Upper lobe of left lung (tissue), 6 donors: ENCODE data around the gene RALGAPA2. TPM values are rescaled to one million over a fixed set of nuclear protein-coding genes. Genes with fewer than 3 reads are reported as not detected.

ENCODE experiments used
- ATAC-seq, 2 donors: fragments of 200-7000 bp; cut with Tn5 transposase; one replicate each; pipeline ENCODE4 v1.9.1; 2022; ENCODE audit warnings: mild to moderate bottlenecking in 2 of 2, moderate library complexity in 2 of 2; ENCODE audit not compliant: low FRiP score in 2 of 2
- DNase-seq, 2 donors: peaks; one replicate each; pipeline ENCODE4 v3.0.0-alpha.2; 2019 to 2020
- H3K27ac ChIP-seq, 4 donors: fragments of 200-600 bp; sonication (generic); one replicate each; pipeline ENCODE4 v1.5.1; 2016 to 2019
- H3K27me3 ChIP-seq, 4 donors: fragments of 200-600 bp; sonication (generic); one replicate each; pipeline ENCODE4 v1.5.1; 2017 to 2019
- H3K36me3 ChIP-seq, 4 donors: fragments of 200-600 bp; sonication (generic); one replicate each; pipeline ENCODE4 v1.5.1; 2016 to 2019
- H3K4me1 ChIP-seq, 4 donors: fragments of 200-600 bp; sonication (generic); one replicate each; pipeline ENCODE4 v1.5.1; 2018 to 2019
- H3K4me3 ChIP-seq, 4 donors: fragments of 200-600 bp; sonication (generic); one replicate each; pipeline ENCODE4 v1.5.1; 2017 to 2019; ENCODE audit warnings: mild to moderate bottlenecking in 2 of 4, moderate library complexity in 1 of 4
- H3K9me3 ChIP-seq, 4 donors: fragments of 200-600 bp; sonication (generic); one replicate each; pipeline ENCODE4 v1.5.1; 2018 to 2019
- EP300 ChIP-seq, 4 donors: sonication (generic); formaldehyde crosslinking; IDR thresholded peaks; one replicate each; pipeline ENCODE4 v1.5.1; 2017; ENCODE audit warnings: antibody characterized with exemption in 4 of 4, control low read depth in 2 of 4
- POLR2A ChIP-seq, 4 donors: fragments of 450-650 bp; IDR thresholded peaks; one replicate each; pipeline ENCODE4 v1.5.1; 2016 to 2017; ENCODE audit warnings: antibody characterized with exemption in 4 of 4, mild to moderate bottlenecking in 2 of 4
- POLR2AphosphoS5 ChIP-seq, 2 donors: sonication (generic); formaldehyde crosslinking; IDR thresholded peaks; one replicate each; pipeline ENCODE4 v1.5.1; 2017; ENCODE audit warnings: antibody characterized with exemption in 2 of 2
- WGBS, 2 donors: methylation state at CpG; one replicate each; pipeline ENCODE4 v1.1.5; 2017 to 2018; 5-methylcytosine and 5-hydroxymethylcytosine counted together
- total RNA-seq, 6 donors: library from RNA; depleted of rRNA in 4 of 6; stranded (reverse); fragments of >200 nt in 4 of 6; gene quantifications; one replicate each; pipeline versions ENCODE4 v1.1.0 to v1.2.1, GENCODE V29; 2016 to 2021
- TF ChIP-seq, protein P1 (sequence below), 6 experiments: fragments of 450-650 bp in 4 of 6; fragments of 200-600 bp in 2 of 6; sonication (generic) in 2 of 6; IDR thresholded peaks; one replicate each; pipeline ENCODE4 v1.5.1; 2016 to 2019; ENCODE audit warnings: antibody characterized with exemption in 6 of 6
- donor health status: DM: no; HTN: no; CAD: no; lungs with moderate emphysema.
- donor health status: DM: no; HTN: yes; CAD: no; lungs with severe emphysema.

RALGAPA2 gene
- total RNA-seq, 6 donors from 2014 or later = 50.8 to 95.3 (median 65.3) TPM

DNA sequence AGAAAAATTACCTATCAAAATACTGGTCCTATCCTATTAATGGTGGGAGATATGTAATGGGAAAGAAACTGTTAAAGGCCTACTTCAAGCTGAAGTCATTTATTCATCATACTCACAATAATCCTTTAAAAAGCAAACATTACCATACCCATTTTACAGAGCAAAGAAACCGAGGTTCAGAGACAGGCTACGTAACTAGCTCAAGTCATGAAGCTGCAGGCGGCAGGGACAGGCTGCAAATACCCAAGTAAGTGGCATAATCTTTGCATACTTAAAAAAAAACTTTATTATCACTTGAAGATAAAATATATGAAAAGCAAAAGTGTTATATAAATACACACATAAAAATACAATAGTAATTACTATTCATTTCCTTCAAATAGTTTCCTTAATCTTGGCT lies 2.6 kb downstream of the RALGAPA2 start:
- Histone ChIP-seq H3K36me3 (no peaks in the 10 kb centered on the region), H3K4me1 (peaks cover 26 to 58% (median 45%) of the 10 kb centered on the region in 4 donors), H3K9me3 (no peaks in the 10 kb centered on the region), H3K27me3 (no peaks in the 10 kb centered on the region), H3K4me3 (peak overlapping the region in 1 of 4 donors; percentile 96), H3K27ac (peak overlapping the region; percentile 91 to 95 (median 94))
- TF ChIP-seq, protein P1, sequence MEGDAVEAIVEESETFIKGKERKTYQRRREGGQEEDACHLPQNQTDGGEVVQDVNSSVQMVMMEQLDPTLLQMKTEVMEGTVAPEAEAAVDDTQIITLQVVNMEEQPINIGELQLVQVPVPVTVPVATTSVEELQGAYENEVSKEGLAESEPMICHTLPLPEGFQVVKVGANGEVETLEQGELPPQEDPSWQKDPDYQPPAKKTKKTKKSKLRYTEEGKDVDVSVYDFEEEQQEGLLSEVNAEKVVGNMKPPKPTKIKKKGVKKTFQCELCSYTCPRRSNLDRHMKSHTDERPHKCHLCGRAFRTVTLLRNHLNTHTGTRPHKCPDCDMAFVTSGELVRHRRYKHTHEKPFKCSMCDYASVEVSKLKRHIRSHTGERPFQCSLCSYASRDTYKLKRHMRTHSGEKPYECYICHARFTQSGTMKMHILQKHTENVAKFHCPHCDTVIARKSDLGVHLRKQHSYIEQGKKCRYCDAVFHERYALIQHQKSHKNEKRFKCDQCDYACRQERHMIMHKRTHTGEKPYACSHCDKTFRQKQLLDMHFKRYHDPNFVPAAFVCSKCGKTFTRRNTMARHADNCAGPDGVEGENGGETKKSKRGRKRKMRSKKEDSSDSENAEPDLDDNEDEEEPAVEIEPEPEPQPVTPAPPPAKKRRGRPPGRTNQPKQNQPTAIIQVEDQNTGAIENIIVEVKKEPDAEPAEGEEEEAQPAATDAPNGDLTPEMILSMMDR (IDR thresholded peaks at IDR 0.05) = no peak
- no peak for TF ChIP-seq EP300 (IDR thresholded peaks at IDR 0.05)
- no peak for TF ChIP-seq POLR2A (IDR thresholded peaks at IDR 0.05)
- TF ChIP-seq POLR2AphosphoS5 (IDR thresholded peaks at IDR 0.05) = no peak
- ATAC-seq (no peak), DNase-seq (no peak)
- WGBS, 2 donors = 61 to 63% methylated on average over 3 of the region's 3 CpGs

DNA sequence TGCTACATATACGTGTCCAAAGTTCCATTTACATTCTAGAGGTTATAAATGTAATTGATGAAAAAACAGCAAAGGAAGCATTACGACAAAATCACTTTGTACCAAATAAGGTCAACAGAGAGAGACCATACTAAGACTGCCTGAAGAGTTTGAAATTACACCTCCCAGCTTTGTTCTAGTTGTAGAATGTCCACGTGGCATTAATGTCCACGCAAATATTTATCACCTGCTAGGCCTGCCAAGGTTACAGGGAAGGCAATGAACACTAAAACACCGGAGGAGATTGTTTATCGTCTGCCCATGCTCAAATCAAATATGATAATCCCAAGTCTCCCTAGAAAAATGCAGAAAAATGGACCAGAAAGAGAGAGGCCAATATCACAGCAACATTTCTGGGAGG lies 6.2 kb downstream of the RALGAPA2 start:
- ATAC-seq (no peak), DNase-seq (no peak)
- TF ChIP-seq POLR2AphosphoS5 (IDR thresholded peaks at IDR 0.05) (no peak), EP300 (IDR thresholded peaks at IDR 0.05) (no peak), POLR2A (IDR thresholded peaks at IDR 0.05) (no peak)
- TF ChIP-seq, protein P1 (IDR thresholded peaks at IDR 0.05) = no peak
- Histone ChIP-seq H3K9me3 (no peaks in the 10 kb centered on the region), H3K27me3 (no peaks in the 10 kb centered on the region), H3K4me3 (no peak overlapping the region), H3K27ac (peak overlapping the region in 1 of 4 donors; percentile 69), H3K36me3 (no peaks in the 10 kb centered on the region), H3K4me1 (peaks cover 22 to 55% (median 38%) of the 10 kb centered on the region in 4 donors)
- 43 to 54% methylated on average over 6 of the region's 6 CpGs for WGBS, 2 donors

DNA sequence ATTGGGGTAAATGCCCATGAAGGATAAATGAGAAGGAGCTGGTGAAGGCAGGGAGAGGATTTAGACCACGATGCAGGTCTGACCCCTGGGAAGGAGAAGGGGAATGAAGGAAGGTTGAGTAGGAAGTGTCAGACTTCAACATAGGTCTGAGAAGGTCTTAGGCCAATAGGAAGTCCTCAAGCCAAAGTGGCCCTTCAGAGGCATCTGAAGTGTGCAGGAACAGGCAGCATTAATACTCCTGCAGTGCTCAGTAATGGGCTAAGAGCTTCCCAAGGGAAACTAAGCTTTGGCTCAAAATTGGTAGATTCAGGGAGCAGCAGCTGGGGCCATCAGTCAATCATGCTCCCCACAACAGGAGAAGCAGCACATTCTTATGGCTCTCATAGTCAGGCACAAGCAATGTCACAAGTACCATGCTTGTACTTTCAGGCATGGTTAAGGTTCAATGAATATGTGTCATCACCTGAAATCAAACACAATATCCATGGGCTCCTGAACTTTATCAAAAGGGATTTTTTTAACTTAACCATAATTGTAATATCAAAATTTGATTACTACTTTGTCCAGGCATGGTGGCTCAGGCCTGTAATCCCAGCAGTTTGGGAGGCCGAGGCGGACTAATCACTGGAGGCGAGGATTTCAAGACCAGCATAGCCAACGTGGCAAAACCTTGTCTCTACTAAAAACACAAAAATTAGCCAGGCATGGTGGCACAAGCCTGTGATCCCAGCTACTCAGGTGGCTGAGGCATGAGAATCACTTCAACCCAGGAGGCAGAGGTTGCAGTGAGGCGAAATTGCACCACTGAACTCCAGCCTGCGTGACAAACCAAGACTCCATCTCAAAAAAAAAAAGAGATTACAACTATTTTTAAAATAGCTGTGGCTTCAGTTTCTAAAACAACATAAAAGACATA lies 9.9 kb downstream of the RALGAPA2 start:
- peaks cover 16 to 45% (median 28%) of the 10 kb centered on the region in 4 donors for H3K4me1 ChIP-seq
- H3K27me3 ChIP-seq = no peaks in the 10 kb centered on the region
- no peaks in the 10 kb centered on the region for H3K9me3 ChIP-seq
- no peak overlapping the region for H3K27ac ChIP-seq
- peak in 1 of 2 donors; percentile 28 for DNase-seq
- ATAC-seq = no peak
- 90 to 93% methylated on average over 7 of the region's 7 CpGs for WGBS, 2 donors
- H3K4me3 ChIP-seq = no peak overlapping the region
- TF ChIP-seq, protein P1 (IDR thresholded peaks at IDR 0.05) = no peak
- TF ChIP-seq POLR2AphosphoS5 (IDR thresholded peaks at IDR 0.05) = no peak
- TF ChIP-seq EP300 (IDR thresholded peaks at IDR 0.05) = no peak
- no peak for TF ChIP-seq POLR2A (IDR thresholded peaks at IDR 0.05)
- no peaks in the 10 kb centered on the region for H3K36me3 ChIP-seq

DNA sequence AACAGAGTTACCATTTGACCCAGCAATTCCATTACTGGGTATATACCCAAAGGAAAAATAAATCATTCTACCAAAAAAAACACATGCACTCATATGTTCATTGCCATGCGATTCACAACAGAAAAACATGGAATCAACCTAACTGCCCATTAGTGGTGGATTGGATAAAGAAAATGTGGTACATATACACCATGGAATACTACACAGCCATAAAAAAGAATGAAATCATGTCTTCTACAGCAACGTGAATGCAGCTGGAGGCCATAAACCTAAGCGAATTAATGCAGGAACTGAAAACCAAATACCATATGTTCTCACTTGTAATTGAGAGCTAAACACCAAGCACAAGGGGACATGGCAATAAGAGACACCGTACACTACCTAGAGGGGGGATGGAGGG lies 12.5 kb downstream of the RALGAPA2 start:
- WGBS, 2 donors = 73 to 90% methylated on average over 4 of the region's 4 CpGs
- peaks cover 6 to 38% (median 29%) of the 10 kb centered on the region in 4 donors for H3K4me1 ChIP-seq

More for the DNA sequence above, 12.5 kb downstream of the RALGAPA2 start:
- H3K9me3 ChIP-seq = no peaks in the 10 kb centered on the region
- TF ChIP-seq, protein P1 (IDR thresholded peaks at IDR 0.05) = no peak
- no peak for TF ChIP-seq POLR2A (IDR thresholded peaks at IDR 0.05)
- no peak overlapping the region for H3K4me3 ChIP-seq
- no peaks in the 10 kb centered on the region for H3K27me3 ChIP-seq
- ATAC-seq = no peak
- no peak overlapping the region for H3K27ac ChIP-seq
- no peak for DNase-seq
- no peaks in the 10 kb centered on the region for H3K36me3 ChIP-seq
